SK-N-SH (cell line): ENCODE measurements around the gene EEF1E1. TPM values are rescaled to one million over a fixed set of nuclear protein-coding genes. Genes with fewer than 3 reads are reported as not detected.

Experiments
- CTCF ChIA-PET: fragments of 300-600, 350-600 bp; formaldehyde crosslinking; extraction: SDS; loops from one replicate; lab custom pipeline; 2021; lab: Yijun Ruan, JAX
- POLR2A ChIA-PET: fragments of 350-600 bp; sonication (Branson Sonifier 250); formaldehyde crosslinking; extraction: SDS; loops from one replicate; lab custom pipeline; 2020; ENCODE audit warnings: antibody characterized with exemption, inconsistent platforms; lab: Yijun Ruan, JAX
- DNase-seq: peaks from one replicate; pipeline ENCODE4 v3.0.0; 2012
- H2AFZ ChIP-seq: fragments of 200-600 bp; sonication (generic); 2 replicates; pipeline ENCODE4 v1.8.1; 2016; ENCODE audit warnings: antibody characterized with exemption, mild to moderate bottlenecking, low read depth
- H3F3A ChIP-seq: fragments of 200-600 bp; sonication (generic); replicated peaks from 2 replicates; pipeline ENCODE3; 2016; ENCODE audit warnings: antibody characterized with exemption, mild to moderate bottlenecking; ENCODE audit not compliant: insufficient read depth
- H3K27ac ChIP-seq, 2 experiments: fragments of 200-500 bp in 1 of 2; fragments of 200-600 bp in 1 of 2; sonication (Bioruptor generic) in 1 of 2; sonication (generic), shearing (Covaris generic) in 1 of 2; 2 replicates each; pipeline versions ENCODE4 v1.5.1 to v1.6.1; 2014 to 2016; ENCODE audit warnings: low read depth in 2 of 2, inconsistent platforms in 1 of 2, low read length in 1 of 2, mild to moderate bottlenecking in 1 of 2, mixed read lengths in 1 of 2
- H3K27me3 ChIP-seq: fragments of 200-600 bp; sonication (generic), shearing (Covaris generic); 2 replicates; pipeline ENCODE4 v1.6.1; 2016; ENCODE audit warnings: mixed run types; ENCODE audit not compliant: insufficient read depth
- H3K36me3 ChIP-seq, 2 experiments: fragments of 200-500 bp in 1 of 2; fragments of 200-600 bp in 1 of 2; sonication (Bioruptor generic) in 1 of 2; sonication (generic) in 1 of 2; replicated peaks in 1 of 2; 2 replicates each; pipeline versions ENCODE3 to v1.5.1; 2014 to 2016; ENCODE audit warnings: low read length in 1 of 2, mild to moderate bottlenecking in 1 of 2; ENCODE audit not compliant: insufficient read depth in 2 of 2, control insufficient read depth in 1 of 2
- H3K4me1 ChIP-seq, 2 experiments: fragments of 200-500 bp in 1 of 2; fragments of 200-600 bp in 1 of 2; sonication (Bioruptor generic) in 1 of 2; sonication (generic), shearing (Covaris generic) in 1 of 2; 2 replicates each; pipeline versions ENCODE4 v1.5.1 to v1.6.1; 2014 to 2016; ENCODE audit warnings: low read depth in 1 of 2, low read length in 1 of 2, mixed run types in 1 of 2; ENCODE audit not compliant: insufficient read depth in 2 of 2, control insufficient read depth in 1 of 2
- H3K4me2 ChIP-seq: fragments of 200-600 bp; sonication (generic), shearing (Covaris generic); 2 replicates; pipeline ENCODE4 v1.6.1; 2017; ENCODE audit warnings: mixed run types
- H3K4me3 ChIP-seq, 2 experiments: fragments of 200-500 bp in 1 of 2; fragments of 200-600 bp in 1 of 2; sonication (Bioruptor generic) in 1 of 2; sonication (generic), shearing (Covaris generic) in 1 of 2; 2 replicates each; pipeline versions ENCODE4 v1.5.1 to v1.8.1; 2014 to 2016; ENCODE audit warnings: low read depth in 2 of 2, inconsistent platforms in 1 of 2, low read length in 1 of 2, mild to moderate bottlenecking in 1 of 2, mixed read lengths in 1 of 2, moderate library complexity in 1 of 2
- H3K79me2 ChIP-seq: fragments of 200-600 bp; sonication (generic); 2 replicates; pipeline ENCODE4 v1.8.1; 2017; ENCODE audit warnings: mild to moderate bottlenecking; ENCODE audit not compliant: insufficient read depth
- H3K9ac ChIP-seq: fragments of 200-600 bp; sonication (generic); 2 replicates; pipeline ENCODE4 v1.6.1; 2017; ENCODE audit warnings: mixed run types
- H3K9me2 ChIP-seq: fragments of 200-600 bp; sonication (generic); 2 replicates; pipeline ENCODE4 v1.6.1; 2017; ENCODE audit warnings: mixed run types
- H3K9me3 ChIP-seq: fragments of 200-600 bp; sonication (generic); 2 replicates; pipeline ENCODE4 v1.6.1; 2017; ENCODE audit warnings: mixed run types, mild to moderate bottlenecking, moderate library complexity
- H4K20me1 ChIP-seq: fragments of 200-600 bp; sonication (generic); 2 replicates; pipeline ENCODE4 v1.6.1; 2017; ENCODE audit warnings: mild to moderate bottlenecking, mixed run types; ENCODE audit not compliant: insufficient read depth
- CTCF ChIP-seq: fragments of 200-600 bp; sonication (generic); IDR thresholded peaks from 2 replicates; pipeline ENCODE4 v1.6.1; 2017; ENCODE audit warnings: antibody characterized with exemption, mild to moderate bottlenecking, moderate library complexity
- FOXJ3 ChIP-seq: sonication (generic); formaldehyde crosslinking; IDR thresholded peaks from 2 replicates; pipeline ENCODE4 v1.5.1; 2020; ENCODE audit warnings: mild to moderate bottlenecking, missing genetic modification reagents
- GATA2 ChIP-seq: sonication (generic); formaldehyde crosslinking; IDR thresholded peaks from 2 replicates; pipeline ENCODE4 v1.5.0; 2020; ENCODE audit warnings: mild to moderate bottlenecking, missing genetic modification reagents
- IRF3 ChIP-seq: fragments of 150-350 bp; IDR thresholded peaks from 2 replicates; pipeline ENCODE4 v1.6.1; 2016; ENCODE audit warnings: mild to moderate bottlenecking, low read depth, low read length
- POLR2AphosphoS5 ChIP-seq: IDR thresholded peaks from 2 replicates; pipeline ENCODE4 v1.6.1; 2012; ENCODE audit warnings: low read depth, low read length
- RAD21 ChIP-seq: IDR thresholded peaks from 2 replicates; pipeline ENCODE4 v1.6.1; 2012; ENCODE audit warnings: mild to moderate bottlenecking, low read length
- RCOR1 ChIP-seq: fragments of 150-350 bp; IDR thresholded peaks from 2 replicates; pipeline ENCODE4 v1.6.1; 2017; ENCODE audit warnings: antibody characterized with exemption, low read length
- RFX5 ChIP-seq: IDR thresholded peaks from 2 replicates; pipeline ENCODE4 v1.6.1; 2012; ENCODE audit warnings: mild to moderate bottlenecking, improper control_type of control experiment, low read length
- SIN3A ChIP-seq: IDR thresholded peaks from 2 replicates; pipeline ENCODE4 v1.6.1; 2012; ENCODE audit warnings: low read depth, mild to moderate bottlenecking, low read length, moderate library complexity, borderline replicate concordance
- TAF1 ChIP-seq: IDR thresholded peaks from 2 replicates; pipeline ENCODE4 v1.6.1; 2012; ENCODE audit warnings: low read depth, mild to moderate bottlenecking, low read length, moderate library complexity, borderline replicate concordance
- TCF12 ChIP-seq: IDR thresholded peaks from 2 replicates; pipeline ENCODE4 v1.4.0; 2012
- TEAD4 ChIP-seq: IDR thresholded peaks from 2 replicates; pipeline ENCODE4 v1.4.0; 2012; ENCODE audit warnings: mild to moderate bottlenecking, borderline replicate concordance; ENCODE audit not compliant: insufficient read depth
- YY1 ChIP-seq: IDR thresholded peaks from 2 replicates; pipeline ENCODE4 v1.4.0; 2012; ENCODE audit warnings: low read depth, mild to moderate bottlenecking
- WGBS: methylation state at CpG from one replicate; pipeline ENCODE4 v1.1.6; 2017; ENCODE audit warnings: low lambda C conversion rate; 5-methylcytosine and 5-hydroxymethylcytosine counted together
- polyA plus RNA-seq, 3 experiments: library from polyadenylated mRNA; depleted of rRNA; stranded (reverse); fragments of >200 nt; gene quantifications; 2 replicates each; pipeline ENCODE4 v1.2.3, GENCODE V29; 2012
- TF ChIP-seq, protein P1 (sequence below): IDR thresholded peaks from 2 replicates; pipeline ENCODE4 v1.4.0; 2012; ENCODE audit warnings: low read depth
- TF ChIP-seq, protein P2 (sequence below): IDR thresholded peaks from 2 replicates; pipeline ENCODE4 v1.4.0; 2012; ENCODE audit warnings: low read depth, borderline replicate concordance
- TF ChIP-seq, protein P3 (sequence below): IDR thresholded peaks from 2 replicates; pipeline ENCODE4 v1.4.0; 2012; ENCODE audit warnings: low read depth, borderline replicate concordance

EEF1E1 gene
- polyA plus RNA-seq, 1 of the 3 experiments (the other 2 are of a cell fraction) = 60.8 TPM

GRCh38 chr6:8130399-8130798 lies 28.1 kb upstream of the EEF1E1 start:
- no peaks in the 10 kb centered on the region for H3F3A ChIP-seq
- WGBS = 13% methylated on average over 5 of the region's 5 CpGs
- no peak overlapping the region for H3K4me2 ChIP-seq
- H3K27ac ChIP-seq = no peak overlapping the region
- no peaks in the 10 kb centered on the region; a peak in 1 of 4 replicates for H3K4me1 ChIP-seq
- ChIA-PET POLR2A (no interaction called here), CTCF (interaction anchor here (1.0 to 4.8 kb wide), 18 partner anchors 9 to 852 kb away, joined by 3 to 83 read pairs (median 6); no protein-coding TSS in a partner anchor)
- no peaks in the 10 kb centered on the region for H3K36me3 ChIP-seq
- no peak for DNase-seq
- H2AFZ ChIP-seq = no peak overlapping the region
- H3K9me3 ChIP-seq = no peaks in the 10 kb centered on the region
- no peaks in the 10 kb centered on the region for H4K20me1 ChIP-seq
- H3K27me3 ChIP-seq = no peaks in the 10 kb centered on the region; the same call in 1 of the 2 replicates
- TF ChIP-seq FOXJ3 (no peak), SIN3A (no peak), CTCF (no peak), RFX5 (no peak), YY1 (no peak), RAD21 (no peak), POLR2AphosphoS5 (no peak), IRF3 (no peak), GATA2 (no peak), RCOR1 (no peak), TCF12 (no peak), TAF1 (no peak), TEAD4 (no peak)
- TF ChIP-seq, protein P1, sequence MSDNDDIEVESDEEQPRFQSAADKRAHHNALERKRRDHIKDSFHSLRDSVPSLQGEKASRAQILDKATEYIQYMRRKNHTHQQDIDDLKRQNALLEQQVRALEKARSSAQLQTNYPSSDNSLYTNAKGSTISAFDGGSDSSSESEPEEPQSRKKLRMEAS = no peak
- TF ChIP-seq, protein P2, sequence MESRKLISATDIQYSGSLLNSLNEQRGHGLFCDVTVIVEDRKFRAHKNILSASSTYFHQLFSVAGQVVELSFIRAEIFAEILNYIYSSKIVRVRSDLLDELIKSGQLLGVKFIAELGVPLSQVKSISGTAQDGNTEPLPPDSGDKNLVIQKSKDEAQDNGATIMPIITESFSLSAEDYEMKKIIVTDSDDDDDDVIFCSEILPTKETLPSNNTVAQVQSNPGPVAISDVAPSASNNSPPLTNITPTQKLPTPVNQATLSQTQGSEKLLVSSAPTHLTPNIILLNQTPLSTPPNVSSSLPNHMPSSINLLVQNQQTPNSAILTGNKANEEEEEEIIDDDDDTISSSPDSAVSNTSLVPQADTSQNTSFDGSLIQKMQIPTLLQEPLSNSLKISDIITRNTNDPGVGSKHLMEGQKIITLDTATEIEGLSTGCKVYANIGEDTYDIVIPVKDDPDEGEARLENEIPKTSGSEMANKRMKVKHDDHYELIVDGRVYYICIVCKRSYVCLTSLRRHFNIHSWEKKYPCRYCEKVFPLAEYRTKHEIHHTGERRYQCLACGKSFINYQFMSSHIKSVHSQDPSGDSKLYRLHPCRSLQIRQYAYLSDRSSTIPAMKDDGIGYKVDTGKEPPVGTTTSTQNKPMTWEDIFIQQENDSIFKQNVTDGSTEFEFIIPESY = no peak
- TF ChIP-seq, protein P3, sequence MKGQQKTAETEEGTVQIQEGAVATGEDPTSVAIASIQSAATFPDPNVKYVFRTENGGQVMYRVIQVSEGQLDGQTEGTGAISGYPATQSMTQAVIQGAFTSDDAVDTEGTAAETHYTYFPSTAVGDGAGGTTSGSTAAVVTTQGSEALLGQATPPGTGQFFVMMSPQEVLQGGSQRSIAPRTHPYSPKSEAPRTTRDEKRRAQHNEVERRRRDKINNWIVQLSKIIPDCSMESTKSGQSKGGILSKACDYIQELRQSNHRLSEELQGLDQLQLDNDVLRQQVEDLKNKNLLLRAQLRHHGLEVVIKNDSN = no peak
- H3K4me3 ChIP-seq = no peak overlapping the region
- no peaks in the 10 kb centered on the region for H3K79me2 ChIP-seq
- H3K9me2 ChIP-seq = no peaks in the 10 kb centered on the region
- no peak overlapping the region for H3K9ac ChIP-seq
